Neutrophil (primary cell): ENCODE results near the gene HLA-C.
"Not testable (repeated sequence)": the region's sequence is repeated elsewhere in the genome, so short reads cannot be mapped to it uniquely, and the experiment has no call there.

Source experiments
- H3K27ac ChIP-seq: fragments of 200-600 bp; sonication (generic); 2 replicates; pipeline ENCODE4 v1.5.1; 2016; ENCODE audit warnings: mild to moderate bottlenecking, moderate library complexity
- H3K27me3 ChIP-seq: fragments of 200-600 bp; sonication (generic); 2 replicates; pipeline ENCODE4 v1.6.0; 2016; ENCODE audit warnings: mild to moderate bottlenecking
- H3K36me3 ChIP-seq: fragments of 200-600 bp; sonication (generic); 2 replicates; pipeline ENCODE4 v1.5.1; 2017
- H3K4me1 ChIP-seq, 2 experiments: fragments of 200-600 bp in 1 of 2; sonication (generic) in 1 of 2; 1 replicate in 1 of 2; 2 replicates in 1 of 2; pipeline versions ENCODE4 v1.5.1 to v1.6.1; 2013 to 2016; ENCODE audit warnings: low read depth in 1 of 2, low read length in 1 of 2, mild to moderate bottlenecking in 1 of 2, moderate library complexity in 1 of 2; ENCODE audit not compliant: control insufficient read depth in 1 of 2, insufficient read depth in 1 of 2
- H3K4me3 ChIP-seq, 2 experiments: fragments of 200-600 bp in 1 of 2; sonication (generic) in 1 of 2; 1 replicate in 1 of 2; 2 replicates in 1 of 2; pipeline ENCODE4 v1.5.1; 2013 to 2016; ENCODE audit warnings: low read depth in 1 of 2, low read length in 1 of 2, mild to moderate bottlenecking in 1 of 2, moderate library complexity in 1 of 2
- H3K9me3 ChIP-seq: fragments of 200-600 bp; sonication (generic); 2 replicates; pipeline ENCODE4 v1.5.1; 2016
- CTCF ChIP-seq: fragments of 200-600 bp; sonication (generic); IDR thresholded peaks from 2 replicates; pipeline ENCODE4 v1.5.1; 2016; ENCODE audit warnings: antibody characterized with exemption

Gene HLA-C

DNA sequence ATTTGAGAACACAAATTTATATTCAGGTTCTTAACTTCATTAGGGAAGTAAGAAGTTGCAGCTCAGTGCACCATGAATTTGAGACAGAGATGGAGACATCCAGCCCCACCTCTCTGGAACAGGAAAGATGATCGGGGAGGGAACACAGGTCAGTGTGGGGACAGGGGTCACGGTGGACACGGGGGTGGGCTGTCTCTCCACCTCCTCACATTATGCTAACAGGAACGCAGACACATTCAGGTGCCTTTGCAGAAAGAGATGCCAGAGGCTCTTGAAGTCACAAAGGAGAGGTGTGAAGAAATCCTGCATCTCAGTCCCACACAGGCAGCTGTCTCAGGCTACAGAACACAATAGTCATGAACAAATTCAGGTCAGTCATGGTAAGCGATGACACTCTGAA lies 3.1 kb downstream of the HLA-C start:
- TF ChIP-seq CTCF: no peak
- Histone ChIP-seq H3K4me3 (peak overlapping the region; percentile 71 to 82), H3K27me3 (no peaks in the 10 kb centered on the region), H3K4me1 (peaks cover 35 to 43% of the 10 kb centered on the region in 2 experiments), H3K27ac (peak overlapping the region; percentile 47), H3K36me3 (peaks cover 38% of the 10 kb centered on the region), H3K9me3 (no peaks in the 10 kb centered on the region)

- Histone ChIP-seq H3K27ac (peak overlapping the region; percentile 54), H3K4me3 (peak overlapping the region in 1 of 2 experiments; percentile 71), H3K36me3 (peaks cover 38% of the 10 kb centered on the region), H3K4me1 (peaks cover 32 to 43% of the 10 kb centered on the region in 2 experiments), H3K27me3 (no peaks in the 10 kb centered on the region), H3K9me3 (no peaks in the 10 kb centered on the region)
- no peak for TF ChIP-seq CTCF
These were observed 3.5 kb downstream of the HLA-C start for GRCh38 chr6:31268369-31268765.

DNA sequence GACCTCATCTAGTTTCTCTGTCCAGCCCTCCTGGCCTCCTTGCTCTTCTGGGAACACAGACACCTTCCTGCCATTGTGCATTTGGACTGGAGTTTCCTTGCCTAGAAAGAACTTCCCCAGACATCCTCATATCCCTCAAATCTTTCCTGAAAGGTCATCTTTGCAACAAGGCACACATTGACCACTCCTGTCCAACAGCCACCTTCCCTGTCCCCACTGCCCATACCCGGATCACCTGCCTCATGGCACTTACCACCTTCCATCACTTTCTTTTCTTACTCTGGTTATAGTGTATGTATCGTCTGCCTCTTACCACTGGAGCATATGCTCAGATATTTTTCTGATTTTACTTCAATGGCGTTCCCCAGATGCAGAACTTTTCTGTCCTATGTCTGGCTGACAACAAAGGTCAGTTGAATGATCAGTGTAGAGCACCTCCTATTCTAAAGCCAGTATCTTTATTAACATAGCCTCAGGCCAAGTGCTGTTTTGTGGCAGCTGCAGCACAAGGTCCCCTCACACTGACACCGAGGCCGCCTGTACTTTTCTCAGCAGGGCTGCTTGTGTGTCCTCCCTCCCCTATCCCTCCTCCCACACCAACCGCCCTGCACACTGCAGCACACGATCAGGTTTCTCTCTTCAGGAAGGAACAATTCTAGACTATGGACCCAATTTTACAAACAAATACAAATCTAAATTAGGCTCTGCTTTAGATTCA lies 4.1 kb downstream of the HLA-C start:
- Histone ChIP-seq H3K9me3 (no peaks in the 10 kb centered on the region), H3K4me3 (peak overlapping the region in 1 of 2 experiments; percentile 71), H3K27me3 (no peaks in the 10 kb centered on the region), H3K36me3 (peaks cover 38% of the 10 kb centered on the region), H3K4me1 (peaks cover 27 to 38% of the 10 kb centered on the region in 2 experiments), H3K27ac (peak overlapping the region; percentile 54)
- no peak for TF ChIP-seq CTCF

GRCh38 chr6:31266567-31267360 lies 5.1 kb downstream of the HLA-C start:
- Histone ChIP-seq H3K4me3 (no peak overlapping the region), H3K4me1 (peaks cover 21 to 33% of the 10 kb centered on the region in 2 experiments), H3K9me3 (no peaks in the 10 kb centered on the region), H3K27me3 (no peaks in the 10 kb centered on the region), H3K36me3 (peaks cover 38% of the 10 kb centered on the region), H3K27ac (no peak overlapping the region)
- no peak for TF ChIP-seq CTCF

- peaks cover 21 to 33% of the 10 kb centered on the region in 2 experiments for H3K4me1 ChIP-seq
- H3K27me3 ChIP-seq: no peaks in the 10 kb centered on the region
- no peak overlapping the region for H3K4me3 ChIP-seq
- H3K36me3 ChIP-seq: peaks cover 35% of the 10 kb centered on the region
- peak overlapping the region; percentile 55 for H3K27ac ChIP-seq
- no peak for TF ChIP-seq CTCF
- no peaks in the 10 kb centered on the region for H3K9me3 ChIP-seq
These were observed 6.0 kb downstream of the HLA-C start for GRCh38 chr6:31265926-31266325.

- not testable (repeated sequence) for H3K4me3 ChIP-seq, H3K9me3 ChIP-seq, H3K4me1 ChIP-seq, H3K27ac ChIP-seq, H3K27me3 ChIP-seq
- peaks cover 10% of the 10 kb centered on the region for H3K36me3 ChIP-seq
These were observed 8.5 kb downstream of the HLA-C start for GRCh38 chr6:31263346-31263933.

DNA sequence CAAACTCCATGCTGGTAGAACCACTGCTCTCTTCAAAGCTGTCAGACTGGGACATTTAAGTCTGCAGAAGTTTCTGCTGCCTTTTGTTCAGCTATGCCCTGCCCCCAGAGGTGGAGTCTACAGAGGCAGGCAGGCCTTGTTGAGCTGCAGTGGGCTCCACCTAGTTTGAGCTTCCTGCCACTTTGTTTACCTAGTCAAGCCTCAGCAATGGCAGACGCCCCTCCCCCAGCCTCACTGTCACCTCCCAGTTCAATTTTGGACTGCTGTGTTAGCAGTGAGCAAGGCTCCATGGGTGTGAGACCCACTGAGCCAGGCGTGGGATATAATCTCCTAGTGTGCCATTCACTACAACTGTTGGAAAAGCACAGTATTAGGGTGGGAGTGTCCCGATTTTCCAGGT lies 11.9 kb downstream of the HLA-C start:
- H3K4me3 ChIP-seq, H3K4me1 ChIP-seq, H3K27ac ChIP-seq, H3K9me3 ChIP-seq, H3K27me3 ChIP-seq, H3K36me3 ChIP-seq: not testable (repeated sequence)
